ENCODE data around the gene PGF. TPM values are rescaled to one million over a fixed set of nuclear protein-coding genes. Genes with fewer than 3 reads are reported as not detected.

PGF gene
- total RNA-seq, 1 donor: 16.3 TPM

DNA sequence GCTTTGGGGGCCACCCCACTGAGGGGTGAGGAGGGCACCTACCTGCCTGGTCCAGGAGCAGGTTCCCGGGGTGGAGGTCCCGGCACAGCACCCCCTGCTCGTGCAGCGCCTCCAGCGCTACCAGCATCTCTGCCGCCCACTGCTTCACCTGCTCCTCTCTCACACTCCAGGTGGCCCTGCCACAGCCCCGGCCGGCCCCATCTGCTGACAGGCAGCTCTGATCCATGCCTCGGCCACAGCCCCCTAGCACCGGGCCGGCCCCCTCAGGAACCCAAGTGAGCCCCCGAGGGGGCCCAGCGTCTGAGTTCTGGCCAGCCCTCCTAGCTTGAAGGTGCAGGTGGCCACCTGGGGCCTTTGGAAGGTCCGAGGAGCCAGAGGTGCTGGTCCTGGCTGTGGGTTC is 45.9 kb downstream of the PGF start:
- H4K20me1 ChIP-seq (ENCODE audit: insufficient read depth, low read length): no peaks in the 10 kb centered on the region
- H3K4me3 ChIP-seq (ENCODE audit: insufficient read depth, low read length): no peak overlapping the region
- H3K4me2 ChIP-seq (ENCODE audit: insufficient read depth, low read length): no peak overlapping the region
- peak; percentile 32 for DNase-seq (ENCODE audit: insufficient read length, low spot score, missing footprints)
- H3K36me3 ChIP-seq (ENCODE audit: insufficient read depth, low read length): peaks cover 7% of the 10 kb centered on the region
- H3K79me2 ChIP-seq (ENCODE audit: insufficient read depth, low read length): no peaks in the 10 kb centered on the region
- peaks cover 10% of the 10 kb centered on the region for H3K4me1 ChIP-seq (ENCODE audit: insufficient read depth, low read length)
- H3K9me3 ChIP-seq (ENCODE audit: low read depth, low read length): no peaks in the 10 kb centered on the region
- no peak overlapping the region for H2AFZ ChIP-seq (ENCODE audit: low read length)
- H3K27me3 ChIP-seq (ENCODE audit: insufficient read depth, low read length): no peaks in the 10 kb centered on the region
- no peak overlapping the region for H3K27ac ChIP-seq (ENCODE audit: low read depth, low read length)
- TF ChIP-seq, protein P1, sequence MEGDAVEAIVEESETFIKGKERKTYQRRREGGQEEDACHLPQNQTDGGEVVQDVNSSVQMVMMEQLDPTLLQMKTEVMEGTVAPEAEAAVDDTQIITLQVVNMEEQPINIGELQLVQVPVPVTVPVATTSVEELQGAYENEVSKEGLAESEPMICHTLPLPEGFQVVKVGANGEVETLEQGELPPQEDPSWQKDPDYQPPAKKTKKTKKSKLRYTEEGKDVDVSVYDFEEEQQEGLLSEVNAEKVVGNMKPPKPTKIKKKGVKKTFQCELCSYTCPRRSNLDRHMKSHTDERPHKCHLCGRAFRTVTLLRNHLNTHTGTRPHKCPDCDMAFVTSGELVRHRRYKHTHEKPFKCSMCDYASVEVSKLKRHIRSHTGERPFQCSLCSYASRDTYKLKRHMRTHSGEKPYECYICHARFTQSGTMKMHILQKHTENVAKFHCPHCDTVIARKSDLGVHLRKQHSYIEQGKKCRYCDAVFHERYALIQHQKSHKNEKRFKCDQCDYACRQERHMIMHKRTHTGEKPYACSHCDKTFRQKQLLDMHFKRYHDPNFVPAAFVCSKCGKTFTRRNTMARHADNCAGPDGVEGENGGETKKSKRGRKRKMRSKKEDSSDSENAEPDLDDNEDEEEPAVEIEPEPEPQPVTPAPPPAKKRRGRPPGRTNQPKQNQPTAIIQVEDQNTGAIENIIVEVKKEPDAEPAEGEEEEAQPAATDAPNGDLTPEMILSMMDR (IDR thresholded peaks at IDR 0.05; ENCODE audit: extremely low read depth, low read depth, low read length): no peak

DNA sequence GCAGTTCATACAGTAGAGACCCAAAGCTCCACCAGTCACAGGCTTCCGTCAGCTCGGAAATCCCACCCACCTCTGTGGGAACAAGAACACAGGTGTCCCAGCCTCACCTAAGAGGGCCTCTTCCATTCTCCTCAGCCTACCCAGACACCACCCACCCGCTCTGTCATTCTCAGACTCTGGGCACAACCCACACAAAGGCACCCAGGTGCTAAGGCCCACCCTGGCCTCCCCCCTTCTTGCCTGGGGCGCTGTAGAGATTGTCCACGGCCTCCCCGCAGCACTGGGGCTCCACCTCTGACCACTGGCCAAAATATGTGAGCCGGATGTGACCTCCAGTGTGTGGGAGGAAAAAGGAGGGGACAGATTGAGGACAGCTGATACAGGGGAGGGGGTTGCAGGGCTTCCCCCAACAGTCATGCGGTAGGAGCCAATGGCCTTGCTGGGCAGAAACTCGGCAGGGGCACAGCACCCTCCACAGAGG is 46.5 kb downstream of the PGF start:
- Histone ChIP-seq H3K4me1 (ENCODE audit: insufficient read depth, low read length) (peaks cover 7% of the 10 kb centered on the region), H3K4me3 (ENCODE audit: insufficient read depth, low read length) (no peak overlapping the region), H3K4me2 (ENCODE audit: insufficient read depth, low read length) (no peak overlapping the region), H4K20me1 (ENCODE audit: insufficient read depth, low read length) (no peaks in the 10 kb centered on the region), H2AFZ (ENCODE audit: low read length) (no peak overlapping the region), H3K79me2 (ENCODE audit: insufficient read depth, low read length) (no peaks in the 10 kb centered on the region), H3K27ac (ENCODE audit: low read depth, low read length) (no peak overlapping the region), H3K27me3 (ENCODE audit: insufficient read depth, low read length) (no peaks in the 10 kb centered on the region), H3K9me3 (ENCODE audit: low read depth, low read length) (no peaks in the 10 kb centered on the region), H3K36me3 (ENCODE audit: insufficient read depth, low read length) (peaks cover 9% of the 10 kb centered on the region)
- peak; percentile 46 for DNase-seq (ENCODE audit: insufficient read length, low spot score, missing footprints)
- TF ChIP-seq, protein P1 (IDR thresholded peaks at IDR 0.05; ENCODE audit: extremely low read depth, low read depth, low read length): no peak

DNA sequence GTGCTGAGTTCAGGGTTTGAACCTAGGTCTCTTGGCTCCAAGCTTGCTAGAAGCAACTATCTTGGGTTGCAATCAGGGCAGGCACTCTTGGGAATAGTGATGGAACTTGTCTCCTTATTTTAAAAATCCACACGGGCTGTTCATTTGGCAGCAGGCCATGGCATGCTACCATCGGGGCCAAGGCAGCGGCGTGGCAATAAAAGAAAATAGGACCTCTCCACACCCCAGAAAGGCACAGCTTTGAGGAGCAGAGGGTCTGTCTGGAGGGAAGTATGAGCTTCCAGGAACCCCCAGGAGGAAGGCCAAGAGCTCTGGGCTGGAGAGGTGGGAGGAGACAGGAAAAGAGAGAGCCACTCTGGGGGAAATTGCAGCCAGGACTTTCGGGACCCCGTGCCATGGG is 47.7 kb downstream of the PGF start:
- H3K36me3 ChIP-seq (ENCODE audit: insufficient read depth, low read length): peaks cover 18% of the 10 kb centered on the region
- H3K4me1 ChIP-seq (ENCODE audit: insufficient read depth, low read length): peaks cover 7% of the 10 kb centered on the region
- no peaks in the 10 kb centered on the region for H4K20me1 ChIP-seq (ENCODE audit: insufficient read depth, low read length)
- no peak overlapping the region for H2AFZ ChIP-seq (ENCODE audit: low read length)
- H3K27ac ChIP-seq (ENCODE audit: low read depth, low read length): no peak overlapping the region
- no peak overlapping the region for H3K4me2 ChIP-seq (ENCODE audit: insufficient read depth, low read length)
- TF ChIP-seq, protein P1 (IDR thresholded peaks at IDR 0.05; ENCODE audit: extremely low read depth, low read depth, low read length): no peak
- H3K79me2 ChIP-seq (ENCODE audit: insufficient read depth, low read length): no peaks in the 10 kb centered on the region
- no peak overlapping the region for H3K4me3 ChIP-seq (ENCODE audit: insufficient read depth, low read length)
- DNase-seq (ENCODE audit: insufficient read length, low spot score, missing footprints): peak; percentile 80
- H3K27me3 ChIP-seq (ENCODE audit: insufficient read depth, low read length): no peaks in the 10 kb centered on the region
- H3K9me3 ChIP-seq (ENCODE audit: low read depth, low read length): no peaks in the 10 kb centered on the region

DNA sequence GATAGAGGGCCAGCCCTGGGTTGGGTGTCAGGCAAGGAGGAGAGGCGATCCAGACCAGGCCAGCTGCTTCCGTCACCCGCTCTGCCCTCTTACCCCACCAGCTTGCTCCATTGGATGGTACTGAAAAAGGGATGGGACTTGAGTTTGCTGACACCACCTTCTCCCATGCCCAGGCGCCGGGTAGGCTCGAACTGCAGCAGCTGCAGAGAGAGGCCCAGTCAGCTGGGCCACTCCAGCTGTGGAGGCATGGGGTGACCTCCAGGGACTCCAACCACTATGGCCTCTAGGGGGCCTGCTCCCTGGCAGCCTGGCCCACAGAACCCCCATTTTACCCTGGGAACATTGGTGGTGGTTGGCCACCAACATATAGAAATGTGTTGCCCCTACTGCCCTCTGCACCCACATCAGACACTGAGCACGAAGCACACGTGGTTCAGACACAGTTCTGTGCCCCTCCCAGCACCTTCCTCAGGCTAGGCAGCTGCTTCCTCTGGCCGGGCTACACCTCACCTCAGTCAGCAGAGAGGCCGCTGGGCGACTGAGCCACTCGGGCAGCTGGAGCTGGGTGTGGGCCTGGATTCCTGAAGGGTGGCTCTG is 48.4 kb downstream of the PGF start:
- peak; percentile 58 for DNase-seq (ENCODE audit: insufficient read length, low spot score, missing footprints)
- Histone ChIP-seq H3K27me3 (ENCODE audit: insufficient read depth, low read length) (no peaks in the 10 kb centered on the region), H3K4me2 (ENCODE audit: insufficient read depth, low read length) (no peak overlapping the region), H3K27ac (ENCODE audit: low read depth, low read length) (no peak overlapping the region), H3K4me3 (ENCODE audit: insufficient read depth, low read length) (no peak overlapping the region), H3K79me2 (ENCODE audit: insufficient read depth, low read length) (no peaks in the 10 kb centered on the region), H3K9me3 (ENCODE audit: low read depth, low read length) (no peaks in the 10 kb centered on the region), H3K4me1 (ENCODE audit: insufficient read depth, low read length) (peaks cover 7% of the 10 kb centered on the region), H3K36me3 (ENCODE audit: insufficient read depth, low read length) (peaks cover 25% of the 10 kb centered on the region), H2AFZ (ENCODE audit: low read length) (no peak overlapping the region), H4K20me1 (ENCODE audit: insufficient read depth, low read length) (no peaks in the 10 kb centered on the region)
- TF ChIP-seq, protein P1 (IDR thresholded peaks at IDR 0.05; ENCODE audit: extremely low read depth, low read depth, low read length): peak; percentile 34
